Activated T-cell treated with anti-CD3 and anti-CD28 coated beads, Interleukin-2, amount 50 U/mL, for 1 hour (primary cell): ENCODE measurements around the gene KHDRBS1.
"Not testable (repeated sequence)": the region's sequence is repeated elsewhere in the genome, so short reads cannot be mapped to it uniquely, and the experiment has no call there.

Experiments
- DNase-seq: peaks from one replicate; pipeline ENCODE4 v3.0.0-alpha.2; 2020

KHDRBS1 gene, protein sequence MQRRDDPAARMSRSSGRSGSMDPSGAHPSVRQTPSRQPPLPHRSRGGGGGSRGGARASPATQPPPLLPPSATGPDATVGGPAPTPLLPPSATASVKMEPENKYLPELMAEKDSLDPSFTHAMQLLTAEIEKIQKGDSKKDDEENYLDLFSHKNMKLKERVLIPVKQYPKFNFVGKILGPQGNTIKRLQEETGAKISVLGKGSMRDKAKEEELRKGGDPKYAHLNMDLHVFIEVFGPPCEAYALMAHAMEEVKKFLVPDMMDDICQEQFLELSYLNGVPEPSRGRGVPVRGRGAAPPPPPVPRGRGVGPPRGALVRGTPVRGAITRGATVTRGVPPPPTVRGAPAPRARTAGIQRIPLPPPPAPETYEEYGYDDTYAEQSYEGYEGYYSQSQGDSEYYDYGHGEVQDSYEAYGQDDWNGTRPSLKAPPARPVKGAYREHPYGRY

DNA sequence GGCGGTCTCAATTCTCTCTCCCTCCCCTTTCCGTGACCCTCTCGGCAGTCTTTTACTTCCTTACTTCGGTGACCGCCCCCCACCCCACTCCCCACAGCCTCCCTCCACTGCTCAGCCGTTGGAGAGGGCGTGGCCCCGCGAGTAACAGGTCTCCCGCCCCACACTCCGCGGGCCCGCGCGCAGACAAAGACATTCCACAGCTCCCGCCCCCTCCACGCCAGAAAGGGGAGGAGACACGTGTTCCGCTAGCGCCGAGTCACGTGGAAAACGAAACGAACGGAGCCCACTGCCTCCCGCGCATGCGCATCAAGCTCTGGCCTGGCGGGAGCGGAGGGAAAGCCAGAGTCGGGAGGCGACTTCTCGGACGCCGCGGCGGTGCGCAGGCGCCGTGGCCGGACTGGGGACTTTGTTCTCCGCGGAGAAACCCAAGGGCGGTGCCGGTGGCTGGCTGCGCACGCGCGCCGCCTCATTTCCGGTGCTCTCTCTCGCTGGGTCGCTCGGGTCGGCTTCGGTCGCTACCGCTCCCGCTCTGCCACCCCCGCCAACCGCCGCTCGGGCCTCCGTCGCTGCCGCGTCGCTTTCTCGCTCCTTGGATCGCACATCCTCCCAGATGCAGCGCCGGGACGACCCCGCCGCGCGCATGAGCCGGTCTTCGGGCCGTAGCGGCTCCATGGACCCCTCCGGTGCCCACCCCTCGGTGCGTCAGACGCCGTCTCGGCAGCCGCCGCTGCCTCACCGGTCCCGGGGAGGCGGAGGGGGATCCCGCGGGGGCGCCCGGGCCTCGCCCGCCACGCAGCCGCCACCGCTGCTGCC, at the start of gene KHDRBS1:
Gene KHDRBS1 (plus strand): TSS at position 483 of the 813 bp plus-strand sequence. CDS start 128 bp downstream, at position 611.
- peak; percentile 97 for DNase-seq

DNA sequence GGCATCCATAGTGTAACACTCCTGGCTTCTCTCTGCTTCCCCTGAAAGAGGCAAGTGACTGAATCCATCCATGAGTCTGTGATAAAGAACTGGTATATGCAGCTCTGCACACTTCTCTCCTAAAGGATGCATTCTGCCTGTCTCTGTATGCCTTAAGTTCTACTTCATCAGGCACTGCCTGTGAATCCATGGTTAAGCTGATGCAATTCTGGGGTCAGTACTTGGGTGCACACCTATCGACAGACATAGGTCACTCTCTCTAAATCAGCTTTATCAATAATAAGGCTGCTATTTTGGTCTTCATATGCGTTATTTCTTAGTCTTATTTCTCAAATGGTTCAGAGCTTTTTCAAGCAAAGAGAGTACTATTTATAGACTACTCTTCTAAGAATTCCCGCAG, 42.8 kb upstream of the KHDRBS1 start:
- no peak for DNase-seq

DNA sequence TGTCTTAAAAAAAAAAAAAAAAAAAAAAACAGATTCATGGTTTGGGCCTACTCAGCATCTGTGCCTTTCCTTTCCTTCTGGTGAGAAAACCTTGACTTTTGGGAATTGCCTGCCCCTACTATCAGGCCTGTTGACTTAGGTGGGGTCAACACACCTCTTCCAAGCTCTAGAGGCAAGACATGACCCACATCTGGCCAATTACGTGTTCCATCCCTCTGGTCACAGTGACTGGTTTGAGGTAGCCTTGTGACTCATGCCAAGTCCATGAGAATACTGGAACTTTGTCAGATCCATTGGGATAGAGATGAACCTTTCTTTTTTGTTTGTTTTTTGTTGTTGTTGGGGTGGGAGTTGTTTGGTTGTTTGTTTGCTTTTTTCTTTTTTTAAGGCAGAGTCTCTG, 37.3 kb upstream of the KHDRBS1 start:
- DNase-seq, result no peak

DNA sequence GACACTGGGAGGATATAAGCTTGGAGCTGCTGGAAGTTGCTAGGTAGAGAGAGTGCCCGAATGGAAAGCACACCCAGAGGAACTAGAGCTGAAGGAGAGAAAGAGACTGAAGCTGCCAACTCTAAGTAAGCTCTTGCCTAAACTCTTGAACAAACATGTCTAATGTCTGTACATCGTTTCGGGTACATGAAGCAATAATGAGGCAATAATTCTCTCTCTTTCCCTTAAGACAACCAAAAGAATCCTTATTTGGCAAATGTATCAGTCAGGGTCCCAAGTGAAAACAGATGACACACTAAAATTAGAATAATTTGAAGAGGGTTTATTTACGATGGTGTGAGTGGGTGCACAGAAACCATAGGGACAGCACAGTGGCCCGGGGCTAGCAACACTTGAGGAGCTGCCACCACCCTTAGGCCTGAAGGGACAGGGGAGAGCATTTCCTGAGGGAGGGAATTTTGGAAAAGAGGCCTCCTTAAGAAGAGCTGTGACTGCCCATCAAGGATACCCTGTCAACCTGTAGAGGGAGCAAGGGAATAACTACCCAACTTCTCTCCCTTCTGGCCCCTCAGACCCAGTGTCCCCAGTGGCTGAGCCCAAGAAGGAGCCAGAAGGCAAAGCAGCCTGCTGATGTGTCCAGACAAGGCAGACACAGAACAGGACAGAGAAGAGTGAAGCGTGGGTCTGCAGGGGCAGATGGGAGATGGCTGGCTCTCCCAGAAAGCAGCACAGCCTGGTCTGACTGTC, 36.1 kb upstream of the KHDRBS1 start:
- DNase-seq, result no peak

DNA sequence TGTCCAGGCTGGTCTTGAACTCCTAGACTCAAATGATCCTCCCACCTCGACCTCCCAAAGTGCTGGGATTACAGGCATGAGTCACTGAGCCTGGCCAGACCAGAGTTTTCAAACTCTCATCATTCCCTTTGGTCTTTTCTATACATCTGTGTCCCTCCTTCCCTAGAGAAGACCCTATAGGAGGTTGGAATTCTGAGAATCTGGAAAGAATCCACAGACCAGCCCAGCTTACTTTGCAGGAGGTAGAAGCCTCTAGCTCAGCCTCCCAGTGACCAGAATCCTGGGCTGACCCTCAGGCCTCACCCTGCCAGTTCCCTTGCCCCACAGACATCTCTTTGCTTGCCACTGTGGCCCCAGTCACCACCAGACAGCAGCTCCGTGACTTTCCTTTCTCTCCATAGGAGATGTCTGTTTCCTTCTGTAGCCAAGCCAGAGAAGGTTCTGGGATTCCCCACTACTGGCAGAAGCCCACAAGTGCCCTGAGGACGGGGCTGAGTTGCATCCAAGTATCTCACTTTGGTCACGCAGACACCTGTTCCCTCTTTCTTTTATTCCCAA, 34.7 kb upstream of the KHDRBS1 start:
- no peak for DNase-seq

DNA sequence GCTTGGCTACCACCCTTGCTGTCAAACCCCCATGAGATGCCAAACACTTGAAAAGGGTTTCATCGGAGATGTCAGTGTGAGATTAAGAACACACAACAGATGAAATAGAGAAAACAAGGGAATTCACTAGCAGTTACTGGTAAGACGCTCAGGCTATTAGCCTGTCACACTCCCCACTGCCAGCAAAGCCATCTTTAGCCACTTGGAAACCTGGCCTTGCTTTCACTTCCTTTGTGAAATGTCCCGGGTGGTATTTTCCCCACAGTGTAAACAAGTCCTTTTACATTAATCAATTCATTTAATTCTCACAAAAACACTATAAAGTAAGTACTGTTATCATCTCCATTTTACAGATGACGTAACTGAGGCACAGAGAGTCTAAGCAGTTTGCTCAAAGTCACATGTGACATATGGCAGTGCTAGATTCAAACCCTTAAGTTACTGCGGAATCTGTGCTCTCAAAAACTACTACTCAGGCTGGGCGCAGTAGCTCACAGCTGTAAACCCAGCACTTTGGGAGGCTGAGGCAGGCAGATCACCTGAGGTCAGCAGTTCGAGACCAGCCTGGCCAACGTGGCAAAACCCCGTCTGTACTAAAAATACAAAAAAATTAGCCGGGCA, 32.7 kb upstream of the KHDRBS1 start:
- no peak for DNase-seq

DNA sequence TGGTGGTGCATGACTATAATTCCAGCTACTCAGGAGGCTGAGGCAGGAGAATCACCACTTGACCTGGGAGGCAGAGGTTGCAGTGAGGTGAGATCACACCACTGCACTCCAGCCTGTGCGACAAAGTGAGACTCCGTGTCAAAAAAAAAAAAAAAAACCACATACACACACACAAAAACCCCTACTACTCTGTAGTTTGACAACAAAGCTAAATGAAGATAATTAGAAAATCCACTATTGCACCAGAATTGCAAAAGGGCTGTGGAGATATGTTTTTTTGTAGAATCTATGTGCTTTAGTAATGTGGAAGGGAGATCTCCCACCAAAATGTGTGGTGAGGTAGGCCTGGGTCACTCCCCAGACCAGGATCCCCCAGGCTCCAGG, 32.2 kb upstream of the KHDRBS1 start:
- no peak for DNase-seq

DNA sequence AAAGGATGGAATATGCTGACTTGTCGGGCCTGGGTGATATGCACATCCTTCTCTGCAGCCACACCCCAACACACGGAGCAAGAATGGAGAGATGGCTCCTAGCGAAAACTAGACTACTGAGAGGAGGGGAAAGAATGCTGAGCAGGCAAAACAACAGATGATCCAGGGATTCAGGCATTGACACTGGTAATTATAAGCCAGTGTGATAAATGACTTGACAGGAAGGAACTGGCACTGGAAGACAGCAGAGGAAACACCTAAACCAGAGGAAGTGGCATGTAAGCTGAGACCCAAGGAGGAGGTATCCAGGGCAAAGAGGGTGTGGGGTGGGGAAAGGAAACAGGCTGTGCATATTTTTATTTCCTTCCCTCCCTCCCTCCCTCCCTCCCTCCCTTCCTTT, 31.7 kb upstream of the KHDRBS1 start:
- DNase-seq, result no peak

DNA sequence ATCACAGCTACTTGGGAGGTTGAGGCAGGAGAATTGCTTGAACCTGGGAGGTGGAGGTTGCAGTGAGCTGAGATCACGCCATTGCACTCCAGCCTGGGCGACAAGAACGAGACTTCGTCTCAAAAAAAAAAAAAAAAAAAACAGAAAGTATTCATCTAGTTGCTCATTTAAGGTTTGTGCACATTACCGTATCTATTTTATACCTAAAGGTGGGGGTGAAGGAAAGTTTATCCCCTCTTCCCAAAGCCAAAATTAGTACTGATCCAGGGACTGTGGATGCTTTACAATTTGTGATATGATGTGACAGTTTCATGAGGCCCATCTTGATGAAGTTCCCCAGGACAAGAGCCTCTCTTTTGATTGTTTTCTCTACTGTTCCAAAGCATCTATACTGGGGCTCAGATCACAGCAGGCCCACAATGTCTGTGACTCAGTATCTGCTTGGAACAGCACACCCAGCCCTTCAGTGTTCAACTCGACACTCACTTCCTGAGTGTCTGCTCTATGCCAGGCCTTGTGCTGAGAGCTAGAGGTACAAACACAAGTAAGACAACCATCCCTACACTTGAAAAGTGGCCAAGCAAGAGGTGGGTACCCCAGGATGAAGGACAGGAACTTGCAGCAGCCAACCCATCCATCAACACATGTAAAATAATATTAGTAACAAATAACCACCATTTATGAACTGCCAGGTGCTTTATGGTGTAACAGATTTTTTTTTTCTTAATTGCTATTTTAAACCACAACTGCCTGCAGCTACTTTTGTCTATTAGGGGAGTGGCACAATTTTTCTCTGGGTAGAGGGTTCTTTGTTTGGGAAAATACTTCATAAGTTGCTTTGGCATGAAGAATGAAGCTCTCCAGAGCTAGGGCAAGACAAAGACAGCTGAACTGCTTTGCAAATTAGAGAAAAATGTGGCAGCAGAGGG, 29.0 kb upstream of the KHDRBS1 start:
- peak; percentile 43 for DNase-seq

DNA sequence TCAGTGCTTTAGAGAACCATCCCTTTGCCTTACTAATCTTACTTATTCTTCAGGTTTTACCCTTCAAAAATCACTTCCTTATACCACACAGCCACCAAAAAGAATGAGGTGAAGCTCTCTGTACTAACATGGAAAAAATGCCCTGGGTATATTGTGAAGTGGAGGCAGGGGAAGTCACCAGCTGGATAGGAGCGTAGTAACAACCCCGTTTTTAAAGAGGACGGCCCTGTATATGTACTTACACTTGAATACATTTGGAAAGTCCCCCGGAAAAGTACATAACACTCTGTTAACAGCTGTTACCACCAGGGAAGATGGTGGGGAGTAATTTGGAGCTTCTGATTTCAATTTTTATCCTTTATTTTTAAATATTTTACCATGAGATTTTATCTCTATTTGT, 28.2 kb upstream of the KHDRBS1 start:
- DNase-seq, result no peak

DNA sequence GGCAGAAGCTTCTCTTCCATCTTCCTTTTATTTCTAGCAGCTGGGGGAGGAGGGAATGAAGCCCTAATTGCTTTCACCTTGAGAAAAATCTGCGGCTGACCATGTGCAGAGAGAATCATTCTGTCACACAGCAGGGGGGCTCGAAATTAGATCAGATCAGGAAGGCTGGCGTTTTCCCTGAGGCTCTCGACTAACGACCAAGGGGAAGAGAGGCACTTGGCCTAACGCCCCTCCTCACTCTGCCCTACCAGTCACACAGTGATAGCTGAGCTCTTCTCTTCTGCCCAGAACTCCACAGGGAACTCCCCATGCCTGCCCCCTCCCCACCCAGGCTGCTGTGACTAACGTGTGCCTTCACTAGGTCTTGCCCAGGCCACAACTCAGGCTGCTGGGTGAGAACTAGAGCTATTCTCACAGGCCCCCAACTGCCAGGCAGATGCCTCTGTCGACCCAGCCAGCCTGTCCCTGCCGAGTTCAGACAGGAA, 26.5 kb upstream of the KHDRBS1 start:
- DNase-seq, result no peak

DNA sequence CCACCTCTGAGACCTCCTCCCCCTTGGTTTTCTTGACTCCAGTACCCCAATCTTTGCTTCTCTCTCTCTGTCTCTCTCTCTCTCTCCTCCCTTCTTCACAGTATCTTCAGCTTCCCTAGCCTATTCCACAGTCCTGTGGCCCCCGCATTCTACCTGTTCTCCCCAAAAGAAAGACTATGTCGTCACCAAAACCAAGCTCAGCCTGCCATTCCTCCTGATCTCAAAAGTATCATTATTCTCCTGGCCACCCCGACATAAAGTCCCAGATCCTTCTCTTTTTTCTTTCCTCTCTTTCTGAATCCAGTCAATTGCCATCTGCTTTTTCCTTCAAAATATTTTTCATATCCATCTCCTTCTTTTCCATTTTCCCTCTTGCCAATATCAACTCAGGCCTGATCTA, 23.7 kb upstream of the KHDRBS1 start:
- DNase-seq, result no peak

DNA sequence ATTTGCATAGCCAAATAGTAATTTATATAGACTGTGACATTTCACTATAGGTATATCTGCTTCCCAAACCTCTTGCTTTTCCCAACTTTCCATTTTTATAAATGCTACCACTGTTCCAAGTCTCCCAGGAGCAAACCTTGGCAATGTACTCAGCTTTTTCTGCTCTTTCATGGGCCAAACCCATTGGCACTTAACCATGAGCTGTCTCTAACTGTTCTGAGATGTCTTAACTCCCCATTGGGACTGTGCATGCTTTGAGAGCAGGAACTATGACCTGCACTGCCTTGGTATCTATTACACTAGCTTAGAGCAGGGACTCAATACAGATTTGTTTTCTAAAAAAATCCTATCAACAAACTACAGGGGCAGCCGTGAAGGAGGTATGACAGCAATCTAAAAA, 22.5 kb upstream of the KHDRBS1 start:
- DNase-seq, result no peak

DNA sequence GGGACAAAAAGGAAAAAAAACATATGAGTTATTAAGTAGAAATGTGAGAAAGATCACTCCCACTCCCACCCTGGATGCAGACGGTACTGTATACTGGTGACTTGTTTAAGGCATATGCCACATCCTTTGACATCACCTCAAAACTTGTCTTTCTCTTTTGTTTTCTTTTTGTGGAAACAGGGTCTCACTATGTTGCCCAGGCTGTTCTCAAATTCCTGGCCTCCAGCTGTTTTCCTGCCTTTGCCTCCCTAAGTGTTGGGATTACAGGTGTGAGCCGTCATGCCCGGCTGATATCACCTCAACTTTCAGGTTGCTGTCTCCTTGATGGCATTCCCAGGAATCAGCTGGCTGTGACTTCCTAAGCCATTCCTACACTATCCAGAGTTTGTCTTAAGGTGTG, 18.4 kb upstream of the KHDRBS1 start:
- DNase-seq, result no peak

DNA sequence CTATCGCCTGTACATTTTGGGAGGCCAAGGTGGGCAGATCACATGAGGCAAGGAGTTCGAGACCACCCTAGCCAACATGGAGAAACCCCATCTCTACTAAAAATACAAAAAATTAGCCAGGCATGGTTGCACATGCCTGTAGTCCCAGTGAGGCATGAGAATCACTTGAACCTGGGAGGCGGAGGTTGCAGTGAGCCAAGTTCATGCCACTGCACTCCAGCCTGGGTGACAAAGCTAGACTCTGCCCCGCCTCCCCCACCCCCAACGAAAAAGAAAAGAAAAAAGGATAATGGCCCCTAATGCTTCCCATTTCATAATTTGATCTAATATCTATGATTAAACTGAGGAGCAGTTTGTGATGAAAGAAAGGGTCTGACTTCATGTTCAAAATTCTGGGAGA, 17.5 kb upstream of the KHDRBS1 start:
- not testable (repeated sequence) for DNase-seq

DNA sequence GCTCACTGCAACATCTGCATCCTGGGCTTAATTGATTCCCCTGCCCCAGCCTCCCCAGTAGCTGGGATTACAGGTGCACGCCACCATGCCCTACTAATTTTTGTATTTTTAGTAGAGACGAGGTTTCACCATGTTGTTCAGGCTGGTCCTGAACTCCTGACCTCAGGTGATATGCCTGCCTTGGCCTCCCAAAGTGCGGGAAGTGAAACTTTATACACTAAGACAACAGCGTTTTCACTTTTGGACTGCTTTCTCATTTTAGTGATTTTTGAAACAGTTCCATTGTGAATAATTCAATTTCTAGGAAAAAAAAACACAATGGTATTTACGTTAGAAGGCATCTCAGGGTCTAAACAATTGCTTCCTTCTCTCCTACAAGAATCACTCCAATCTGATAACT, 11.8 kb upstream of the KHDRBS1 start:
- DNase-seq, result no peak

DNA sequence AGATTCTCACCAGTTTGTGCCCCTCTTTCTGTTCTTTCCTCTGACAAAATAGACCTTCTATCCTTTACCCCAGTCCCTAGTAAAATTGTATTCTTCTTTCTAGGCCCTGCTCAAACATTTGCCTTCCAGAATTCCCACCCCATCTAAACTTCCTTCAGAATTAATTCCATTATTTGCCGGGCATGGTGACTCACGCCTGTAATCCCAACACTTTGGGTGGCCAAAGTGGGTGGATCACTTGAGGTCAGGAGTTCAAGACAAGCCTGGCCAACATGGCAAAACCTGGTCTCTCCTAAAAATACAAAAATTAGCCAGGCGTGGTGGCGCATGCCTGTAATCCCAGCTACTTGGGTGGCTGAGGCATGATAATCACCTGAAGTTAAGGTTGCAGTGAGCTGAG, 11.4 kb upstream of the KHDRBS1 start:
- DNase-seq, result not testable (repeated sequence)

DNA sequence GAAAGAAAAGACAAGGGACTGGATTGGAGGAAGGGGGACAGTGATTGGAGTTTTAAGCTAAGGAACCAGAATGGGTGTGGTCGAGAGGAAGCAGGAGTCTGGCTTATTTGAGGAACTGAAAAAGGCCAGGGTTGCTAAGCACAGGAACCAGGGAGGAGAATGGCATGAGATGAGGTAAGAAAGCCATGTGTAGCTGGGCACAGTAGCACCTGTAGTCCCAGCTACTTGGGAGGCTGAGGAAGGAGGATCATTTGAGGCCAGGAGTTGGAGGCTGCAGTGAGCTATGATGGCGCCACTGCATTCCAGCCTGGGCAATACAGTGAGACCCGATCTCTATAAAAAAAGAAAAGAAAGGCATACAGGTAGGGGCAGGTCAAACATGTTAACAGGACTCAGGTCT, 8.1 kb upstream of the KHDRBS1 start:
- DNase-seq, result no peak

DNA sequence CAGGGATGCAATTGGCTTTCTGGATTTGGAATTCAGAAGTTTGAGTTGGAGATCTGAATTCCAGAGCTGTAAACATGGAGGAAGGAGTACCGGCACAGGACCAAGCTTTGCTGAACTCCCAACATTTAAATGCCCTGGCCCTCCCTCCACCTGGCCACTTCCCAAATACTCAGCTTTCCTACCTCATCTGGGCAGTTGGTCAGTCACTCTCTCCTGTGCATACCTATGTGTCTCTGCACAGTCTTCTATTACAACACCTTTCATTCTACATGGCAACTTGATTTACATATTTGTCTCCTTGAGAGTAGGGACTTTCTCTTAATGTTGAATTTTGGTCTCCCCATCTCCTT, 6.1 kb upstream of the KHDRBS1 start:
- DNase-seq, result no peak

DNA sequence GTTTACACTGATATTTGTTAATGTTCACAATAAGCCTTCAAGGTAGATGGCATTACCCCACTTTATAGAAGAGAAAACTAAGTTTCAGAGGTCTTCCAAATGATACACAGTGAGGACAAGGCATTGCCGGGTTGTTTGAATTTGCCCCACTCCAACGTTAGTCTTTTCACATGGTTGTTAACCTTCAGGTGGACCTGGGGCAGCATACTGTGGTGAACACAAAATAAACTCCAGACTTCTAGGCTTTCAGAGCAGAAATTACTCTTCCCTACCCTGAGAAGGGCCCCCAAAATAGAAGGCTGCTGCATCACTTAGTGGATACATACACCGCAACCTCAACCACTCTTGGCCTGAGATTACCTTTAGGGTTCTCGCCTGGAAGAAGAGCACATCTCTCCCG, 3.4 kb upstream of the KHDRBS1 start:
- DNase-seq, result no peak

DNA sequence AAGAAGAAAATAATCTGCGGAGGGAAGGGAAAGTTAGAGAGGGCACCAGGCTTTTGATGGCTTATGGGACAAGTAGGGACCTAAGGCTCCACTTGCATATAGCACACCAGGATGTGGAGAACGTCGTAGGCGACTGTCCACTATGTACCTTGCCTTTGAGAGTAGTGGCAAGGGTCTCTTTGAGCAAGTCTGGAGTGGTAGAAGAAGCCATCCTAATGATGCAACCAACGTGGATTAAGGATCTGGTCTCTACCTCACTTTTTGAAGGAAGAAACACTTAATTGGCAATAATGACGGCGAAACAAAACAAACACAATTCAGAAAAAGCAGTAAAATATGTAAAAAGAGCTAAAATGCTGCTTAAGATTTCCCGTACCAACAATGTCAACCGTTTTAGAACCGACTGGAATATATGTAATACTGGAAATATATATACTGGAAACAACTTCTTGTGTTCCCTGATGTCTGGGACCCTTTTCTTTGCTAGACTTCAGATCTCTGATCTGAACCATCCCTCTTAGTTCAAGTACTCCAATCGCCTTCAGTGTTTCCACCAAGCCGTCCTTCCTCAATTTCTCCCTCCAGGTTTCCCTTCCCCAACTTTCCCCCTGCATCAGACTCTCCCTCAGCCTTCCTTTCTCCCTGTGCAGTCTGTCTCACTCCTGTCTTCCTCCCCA, 821 bp upstream of the KHDRBS1 start:
- DNase-seq, result no peak
